ENCODE results near the gene SSBP4. TPM values are rescaled to one million over a fixed set of nuclear protein-coding genes. Genes with fewer than 3 reads are reported as not detected.

SSBP4 gene
- total RNA-seq, 1 donor = 77.8 TPM

DNA sequence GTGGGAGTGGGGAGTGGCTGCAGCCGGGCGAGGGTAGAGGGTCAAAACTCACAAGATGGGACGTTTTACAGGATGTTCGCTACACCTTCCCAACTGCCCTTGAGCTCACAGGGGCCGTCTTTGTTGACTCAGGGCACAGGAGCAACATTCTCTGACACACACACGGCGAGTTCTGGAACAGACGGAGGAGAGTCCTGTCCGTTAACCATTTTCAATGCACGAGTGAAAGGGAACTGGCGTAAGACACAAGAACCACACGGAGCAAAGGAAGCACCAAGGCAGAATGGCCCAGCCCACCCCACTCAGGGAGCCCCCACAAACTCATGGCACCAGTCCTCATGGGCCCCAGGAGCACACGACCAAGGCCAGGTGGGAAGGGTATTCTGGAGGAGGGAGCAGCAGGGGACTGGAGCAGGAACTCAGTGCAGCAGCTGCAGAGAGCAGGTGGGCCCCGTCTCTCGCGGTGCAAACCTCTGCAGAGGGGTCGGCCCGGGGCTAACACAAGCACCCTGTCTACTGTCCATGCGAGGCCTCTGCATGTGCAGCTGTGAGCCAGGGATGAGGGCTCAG is 56.6 kb downstream of the SSBP4 start:
- Histone ChIP-seq H3K9me3 (ENCODE audit: low read depth, low read length) (no peaks in the 10 kb centered on the region), H3K27ac (ENCODE audit: low read depth, low read length) (no peak overlapping the region), H3K27me3 (ENCODE audit: insufficient read depth, low read length) (no peaks in the 10 kb centered on the region), H3K36me3 (ENCODE audit: insufficient read depth, low read length) (peaks cover 5% of the 10 kb centered on the region), H2AFZ (ENCODE audit: low read length) (no peak overlapping the region), H3K79me2 (ENCODE audit: insufficient read depth, low read length) (peaks cover 91% of the 10 kb centered on the region), H3K4me2 (ENCODE audit: insufficient read depth, low read length) (no peak overlapping the region), H4K20me1 (ENCODE audit: insufficient read depth, low read length) (peaks cover 54% of the 10 kb centered on the region), H3K4me1 (ENCODE audit: insufficient read depth, low read length) (peaks cover 26% of the 10 kb centered on the region), H3K4me3 (ENCODE audit: insufficient read depth, low read length) (no peak overlapping the region)
- TF ChIP-seq, protein P1, sequence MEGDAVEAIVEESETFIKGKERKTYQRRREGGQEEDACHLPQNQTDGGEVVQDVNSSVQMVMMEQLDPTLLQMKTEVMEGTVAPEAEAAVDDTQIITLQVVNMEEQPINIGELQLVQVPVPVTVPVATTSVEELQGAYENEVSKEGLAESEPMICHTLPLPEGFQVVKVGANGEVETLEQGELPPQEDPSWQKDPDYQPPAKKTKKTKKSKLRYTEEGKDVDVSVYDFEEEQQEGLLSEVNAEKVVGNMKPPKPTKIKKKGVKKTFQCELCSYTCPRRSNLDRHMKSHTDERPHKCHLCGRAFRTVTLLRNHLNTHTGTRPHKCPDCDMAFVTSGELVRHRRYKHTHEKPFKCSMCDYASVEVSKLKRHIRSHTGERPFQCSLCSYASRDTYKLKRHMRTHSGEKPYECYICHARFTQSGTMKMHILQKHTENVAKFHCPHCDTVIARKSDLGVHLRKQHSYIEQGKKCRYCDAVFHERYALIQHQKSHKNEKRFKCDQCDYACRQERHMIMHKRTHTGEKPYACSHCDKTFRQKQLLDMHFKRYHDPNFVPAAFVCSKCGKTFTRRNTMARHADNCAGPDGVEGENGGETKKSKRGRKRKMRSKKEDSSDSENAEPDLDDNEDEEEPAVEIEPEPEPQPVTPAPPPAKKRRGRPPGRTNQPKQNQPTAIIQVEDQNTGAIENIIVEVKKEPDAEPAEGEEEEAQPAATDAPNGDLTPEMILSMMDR (IDR thresholded peaks at IDR 0.05; ENCODE audit: extremely low read depth, low read depth, low read length) = no peak
- peak; percentile 25 for DNase-seq (ENCODE audit: insufficient read length, low spot score, missing footprints)

- peak; percentile 72 for DNase-seq (ENCODE audit: insufficient read length, low spot score, missing footprints)
- H3K27ac ChIP-seq (ENCODE audit: low read depth, low read length) = peak overlapping the region; percentile 36
- H3K4me2 ChIP-seq (ENCODE audit: insufficient read depth, low read length) = no peak overlapping the region
- H2AFZ ChIP-seq (ENCODE audit: low read length) = no peak overlapping the region
- H3K27me3 ChIP-seq (ENCODE audit: insufficient read depth, low read length) = no peaks in the 10 kb centered on the region
- peaks cover 33% of the 10 kb centered on the region for H3K4me1 ChIP-seq (ENCODE audit: insufficient read depth, low read length)
- peaks cover 59% of the 10 kb centered on the region for H4K20me1 ChIP-seq (ENCODE audit: insufficient read depth, low read length)
- TF ChIP-seq, protein P1 (IDR thresholded peaks at IDR 0.05; ENCODE audit: extremely low read depth, low read depth, low read length) = no peak
- peaks cover 95% of the 10 kb centered on the region for H3K79me2 ChIP-seq (ENCODE audit: insufficient read depth, low read length)
- H3K9me3 ChIP-seq (ENCODE audit: low read depth, low read length) = no peaks in the 10 kb centered on the region
- H3K4me3 ChIP-seq (ENCODE audit: insufficient read depth, low read length) = no peak overlapping the region
- peaks cover 2% of the 10 kb centered on the region for H3K36me3 ChIP-seq (ENCODE audit: insufficient read depth, low read length)
These were observed 57.4 kb downstream of the SSBP4 start for GRCh38 chr19:18476507-18477041.

DNA sequence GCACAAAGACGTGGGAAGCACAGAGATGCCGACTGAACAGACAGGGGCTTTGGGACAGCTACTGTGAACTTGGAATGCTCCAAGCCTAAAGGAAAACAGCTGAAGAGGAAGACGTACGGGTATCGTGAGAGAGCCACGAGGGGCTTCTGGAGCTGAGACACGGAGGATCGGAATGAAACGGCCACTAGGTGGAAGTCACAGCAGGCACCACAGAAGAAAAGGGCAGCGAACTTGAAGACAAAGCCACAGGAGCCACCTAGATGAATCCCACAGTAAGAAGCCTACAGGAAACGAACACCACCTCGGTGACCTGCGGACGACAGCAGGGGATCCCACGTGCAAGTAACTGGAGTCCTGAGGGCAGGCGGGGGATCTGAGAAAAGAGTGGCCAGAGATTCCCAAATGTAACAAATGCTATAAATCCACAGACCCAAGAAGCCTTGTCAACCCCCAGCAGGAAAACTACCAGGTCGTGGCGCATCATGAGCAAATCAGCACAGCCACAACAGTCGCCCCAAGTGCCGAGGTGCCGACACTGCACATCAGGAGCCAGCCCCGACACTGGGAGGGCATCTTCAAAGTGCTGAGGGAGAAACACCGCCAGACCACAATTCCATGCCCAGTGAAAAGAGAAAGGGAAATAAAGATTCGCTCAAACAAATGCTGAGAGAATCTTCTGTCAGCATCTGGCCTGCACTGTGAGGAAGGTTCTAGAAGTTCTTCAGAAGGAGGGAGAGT is 58.0 kb downstream of the SSBP4 start:
- Histone ChIP-seq H3K4me3 (ENCODE audit: insufficient read depth, low read length) (no peak overlapping the region), H3K27me3 (ENCODE audit: insufficient read depth, low read length) (no peaks in the 10 kb centered on the region), H3K4me1 (ENCODE audit: insufficient read depth, low read length) (peaks cover 36% of the 10 kb centered on the region), H3K27ac (ENCODE audit: low read depth, low read length) (peak overlapping the region; percentile 36), H2AFZ (ENCODE audit: low read length) (no peak overlapping the region), H3K36me3 (ENCODE audit: insufficient read depth, low read length) (no peaks in the 10 kb centered on the region), H3K79me2 (ENCODE audit: insufficient read depth, low read length) (peaks cover 98% of the 10 kb centered on the region), H3K9me3 (ENCODE audit: low read depth, low read length) (no peaks in the 10 kb centered on the region), H4K20me1 (ENCODE audit: insufficient read depth, low read length) (peaks cover 60% of the 10 kb centered on the region), H3K4me2 (ENCODE audit: insufficient read depth, low read length) (no peak overlapping the region)
- DNase-seq (ENCODE audit: insufficient read length, low spot score, missing footprints) = peak; percentile 57
- TF ChIP-seq, protein P1 (IDR thresholded peaks at IDR 0.05; ENCODE audit: extremely low read depth, low read depth, low read length) = peak; percentile 19

DNA sequence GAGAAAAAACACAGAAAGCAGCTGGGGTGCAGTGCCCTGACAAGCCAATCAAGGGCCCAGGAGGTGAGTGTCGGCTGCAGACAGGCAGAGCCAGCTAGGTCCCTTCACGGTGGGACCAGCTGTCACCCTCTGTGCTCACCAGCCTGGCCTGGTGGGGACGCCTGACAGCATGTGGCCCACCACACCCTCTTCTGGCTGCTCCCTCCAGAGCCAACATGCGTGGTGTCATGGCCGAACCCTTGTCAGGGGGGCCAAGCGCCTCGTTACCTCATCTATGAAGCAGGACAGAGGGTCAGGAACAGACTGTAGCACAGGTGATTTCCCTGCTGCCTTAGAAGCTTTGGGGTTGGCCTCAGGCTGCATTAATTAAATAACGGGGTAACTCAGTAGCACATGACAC is 58.8 kb downstream of the SSBP4 start:
- H4K20me1 ChIP-seq (ENCODE audit: insufficient read depth, low read length) = peaks cover 63% of the 10 kb centered on the region
- H3K4me1 ChIP-seq (ENCODE audit: insufficient read depth, low read length) = peaks cover 36% of the 10 kb centered on the region
- H3K27me3 ChIP-seq (ENCODE audit: insufficient read depth, low read length) = no peaks in the 10 kb centered on the region
- no peak overlapping the region for H2AFZ ChIP-seq (ENCODE audit: low read length)
- TF ChIP-seq, protein P1 (IDR thresholded peaks at IDR 0.05; ENCODE audit: extremely low read depth, low read depth, low read length) = no peak
- H3K4me2 ChIP-seq (ENCODE audit: insufficient read depth, low read length) = no peak overlapping the region
- no peak overlapping the region for H3K4me3 ChIP-seq (ENCODE audit: insufficient read depth, low read length)
- H3K79me2 ChIP-seq (ENCODE audit: insufficient read depth, low read length) = peaks cover 98% of the 10 kb centered on the region
- no peaks in the 10 kb centered on the region for H3K36me3 ChIP-seq (ENCODE audit: insufficient read depth, low read length)
- DNase-seq (ENCODE audit: insufficient read length, low spot score, missing footprints) = peak; percentile 30
- no peaks in the 10 kb centered on the region for H3K9me3 ChIP-seq (ENCODE audit: low read depth, low read length)
- peak overlapping the region; percentile 89 for H3K27ac ChIP-seq (ENCODE audit: low read depth, low read length)
